ENCODE data around the gene TOMM20.

- TF ChIP-seq CTCF (IDR thresholded peaks at IDR 0.05) (no peak), EZH2 (IDR thresholded peaks at IDR 0.05; ENCODE audit: borderline replicate concordance, insufficient read depth, low read depth, low read length, poor library complexity, severe bottlenecking) (no peak)
Measured at GRCh38 chr1:235134171-235134570, 5.5 kb upstream of the TOMM20 start.

Data from B cell (primary cell).